Smooth muscle cell (in vitro differentiated cells): ENCODE measurements around the gene HEPACAM2. TPM values are rescaled to one million over a fixed set of nuclear protein-coding genes. Genes with fewer than 3 reads are reported as not detected.

ENCODE experiments used
- DNase-seq: peaks from one replicate; lab custom pipeline; 2025; ENCODE audit not compliant: unreplicated experiment; lab: John Stamatoyannopoulos, UW
- H2AFZ ChIP-seq: fragments of 200-600 bp; sonication (generic); 2 replicates; pipeline ENCODE4 v1.6.0; 2016; ENCODE audit warnings: antibody characterized with exemption, low read depth, mild to moderate bottlenecking
- H3F3A ChIP-seq: fragments of 200-600 bp; sonication (generic); 2 replicates; pipeline ENCODE4 v1.6.0; 2017; ENCODE audit warnings: antibody characterized with exemption, low read depth
- H3K27ac ChIP-seq: fragments of 200-600 bp; sonication (generic); 2 replicates; pipeline ENCODE4 v1.5.1; 2016; ENCODE audit warnings: low read depth, mild to moderate bottlenecking
- H3K27me3 ChIP-seq: fragments of 200-600 bp; sonication (generic); 2 replicates; pipeline ENCODE4 v1.6.1; 2016; ENCODE audit warnings: low read depth, mild to moderate bottlenecking
- H3K36me3 ChIP-seq: fragments of 200-600 bp; sonication (generic); 2 replicates; pipeline ENCODE4 v1.5.1; 2016; ENCODE audit warnings: low read depth
- H3K4me1 ChIP-seq: fragments of 200-600 bp; sonication (generic); 2 replicates; pipeline ENCODE4 v1.5.1; 2016; ENCODE audit warnings: low read depth
- H3K4me2 ChIP-seq: fragments of 200-600 bp; sonication (generic); 2 replicates; pipeline ENCODE4 v1.6.0; 2016; ENCODE audit warnings: mild to moderate bottlenecking
- H3K4me3 ChIP-seq: fragments of 200-600 bp; sonication (generic); 2 replicates; pipeline ENCODE4 v1.5.1; 2016; ENCODE audit warnings: mild to moderate bottlenecking
- H3K79me2 ChIP-seq: fragments of 200-600 bp; sonication (generic); 2 replicates; pipeline ENCODE4 v1.6.0; 2016; ENCODE audit warnings: low read depth, mild to moderate bottlenecking
- H3K9ac ChIP-seq: fragments of 200-600 bp; sonication (generic); 2 replicates; pipeline ENCODE4 v1.6.0; 2016; ENCODE audit warnings: low read depth
- H3K9me3 ChIP-seq: fragments of 200-600 bp; sonication (generic); replicated peaks from 2 replicates; pipeline ENCODE4 v1.5.1; 2016; ENCODE audit warnings: low read depth
- H4K20me1 ChIP-seq: fragments of 200-600 bp; sonication (generic); 2 replicates; pipeline ENCODE4 v1.6.0; 2016; ENCODE audit warnings: low read depth
- CTCF ChIP-seq: fragments of 200-600 bp; sonication (generic); IDR thresholded peaks from 2 replicates; pipeline ENCODE4 v1.5.1; 2017; ENCODE audit warnings: borderline replicate concordance, mild to moderate bottlenecking, antibody characterized with exemption; ENCODE audit not compliant: insufficient read depth, poor library complexity, severe bottlenecking
- WGBS: methylation state at CpG from one replicate; pipeline ENCODE4 v1.1.7; 2016; ENCODE audit warnings: low lambda C conversion rate; 5-methylcytosine and 5-hydroxymethylcytosine counted together
- polyA plus RNA-seq: library from polyadenylated mRNA; unstranded; fragments of >200 nt; fragmentation: Nextera tagmentation; extraction: Ambion mirVana; gene quantifications from 2 replicates; pipeline ENCODE4 v1.2.1, GENCODE V29; 2016
- total RNA-seq: library from RNA; depleted of rRNA; stranded (reverse); fragments of >200 nt; gene quantifications from 2 replicates; pipeline ENCODE4 v1.2.3, GENCODE V29; 2014

Gene HEPACAM2
- total RNA-seq: not detected in 2 replicates
- polyA plus RNA-seq: not detected in 2 replicates

- H3K36me3 ChIP-seq: no peaks in the 10 kb centered on the region
- TF ChIP-seq CTCF: no peak
- WGBS: 79% methylated on average over 2 of the region's 2 CpGs
- DNase-seq: no peak
- no peaks in the 10 kb centered on the region for H3K4me1 ChIP-seq
- H3K9ac ChIP-seq: no peak within 1 kb of the TSS
- no peak within 1 kb of the TSS for H3K27ac ChIP-seq
- no peak within 1 kb of the TSS for H3K4me3 ChIP-seq
- no peaks in the 10 kb centered on the region for H3K79me2 ChIP-seq
- no peak within 1 kb of the TSS for H2AFZ ChIP-seq
- peaks cover 16% of the 10 kb centered on the region for H3K27me3 ChIP-seq
- H4K20me1 ChIP-seq: no peaks in the 10 kb centered on the region
- no peaks in the 10 kb centered on the region for H3K9me3 ChIP-seq
- H3F3A ChIP-seq: no peaks in the 10 kb centered on the region
- no peak within 1 kb of the TSS for H3K4me2 ChIP-seq
These were observed at the start of gene HEPACAM2 for GRCh38 chr7:93226310-93226709. HEPACAM2 (minus strand) TSS chr7:93226469.

DNA sequence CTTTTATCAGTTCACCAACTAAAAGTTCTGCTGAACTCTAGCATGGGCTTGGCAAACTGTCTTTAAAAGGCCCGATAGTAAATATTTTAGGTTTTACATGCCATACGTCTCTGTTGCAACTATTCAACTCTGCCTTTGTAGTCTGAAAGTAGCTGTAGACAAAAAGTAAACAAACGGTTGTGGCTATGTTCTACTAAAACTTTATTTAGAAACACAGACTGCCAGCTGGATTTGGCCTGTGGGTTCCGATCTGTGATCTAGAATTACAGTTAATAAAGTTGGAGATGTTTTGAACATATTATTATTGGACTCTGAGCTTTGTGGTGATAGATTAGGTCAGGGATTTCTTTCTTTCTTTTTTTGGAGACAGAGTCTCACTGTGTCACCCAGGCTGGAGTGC is 39.0 kb upstream of the HEPACAM2 start:
- Histone ChIP-seq H3K79me2 (no peaks in the 10 kb centered on the region), H2AFZ (no peak overlapping the region), H3K4me1 (no peaks in the 10 kb centered on the region), H3K9ac (no peak overlapping the region), H3K4me2 (peak overlapping the region; percentile 62), H3K9me3 (no peaks in the 10 kb centered on the region), H4K20me1 (no peaks in the 10 kb centered on the region), H3K36me3 (no peaks in the 10 kb centered on the region), H3K4me3 (no peak overlapping the region), H3F3A (no peaks in the 10 kb centered on the region), H3K27me3 (no peaks in the 10 kb centered on the region), H3K27ac (peak overlapping the region; percentile 17)
- WGBS: 43% methylated on average over 4 of the region's 4 CpGs
- TF ChIP-seq CTCF: no peak
- no peak for DNase-seq

DNA sequence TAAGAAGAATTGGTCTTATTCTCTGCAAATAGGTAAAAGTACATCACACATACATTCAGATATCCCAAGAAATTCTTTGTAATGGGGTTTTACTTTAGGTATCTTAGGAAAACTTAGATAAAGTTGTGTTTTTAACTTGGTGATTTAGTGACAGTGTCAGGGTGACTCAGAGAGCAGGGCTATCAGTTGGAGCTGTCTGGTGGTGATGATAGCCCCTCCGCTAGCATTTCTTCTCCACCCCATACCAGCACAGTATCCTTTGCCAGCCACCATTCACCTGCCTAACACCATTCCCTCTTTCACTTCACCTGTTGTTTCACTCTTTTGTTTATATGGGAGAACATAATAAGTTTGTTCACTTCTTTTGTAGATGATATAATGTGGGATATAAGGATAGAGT is 36.3 kb upstream of the HEPACAM2 start:
- H3K79me2 ChIP-seq: no peaks in the 10 kb centered on the region
- H3F3A ChIP-seq: no peaks in the 10 kb centered on the region
- no peaks in the 10 kb centered on the region for H3K27me3 ChIP-seq
- no peak for DNase-seq
- H3K36me3 ChIP-seq: no peaks in the 10 kb centered on the region
- H4K20me1 ChIP-seq: no peaks in the 10 kb centered on the region
- no peaks in the 10 kb centered on the region for H3K4me1 ChIP-seq
- TF ChIP-seq CTCF: no peak
- WGBS: 100% methylated on average over 1 of the region's 1 CpG
- H3K4me2 ChIP-seq: no peak overlapping the region
- no peak overlapping the region for H3K4me3 ChIP-seq
- H3K9ac ChIP-seq: no peak overlapping the region
- H2AFZ ChIP-seq: no peak overlapping the region
- no peaks in the 10 kb centered on the region for H3K9me3 ChIP-seq
- H3K27ac ChIP-seq: no peak overlapping the region

GRCh38 chr7:93258661-93259060 is 32.4 kb upstream of the HEPACAM2 start:
- H2AFZ ChIP-seq: no peak overlapping the region
- no peak overlapping the region for H3K4me3 ChIP-seq
- TF ChIP-seq CTCF: no peak
- no peaks in the 10 kb centered on the region for H3F3A ChIP-seq
- no peak overlapping the region for H3K4me2 ChIP-seq
- no peaks in the 10 kb centered on the region for H3K79me2 ChIP-seq
- H3K36me3 ChIP-seq: no peaks in the 10 kb centered on the region
- no peaks in the 10 kb centered on the region for H3K9me3 ChIP-seq
- no peak overlapping the region for H3K27ac ChIP-seq
- H3K4me1 ChIP-seq: no peaks in the 10 kb centered on the region
- no peaks in the 10 kb centered on the region for H4K20me1 ChIP-seq
- no peaks in the 10 kb centered on the region for H3K27me3 ChIP-seq
- no peak for DNase-seq
- H3K9ac ChIP-seq: no peak overlapping the region
